Thoracic aorta (tissue), 2 donors: ENCODE results near the gene SOWAHC. TPM values are rescaled to one million over a fixed set of nuclear protein-coding genes. Genes with fewer than 3 reads are reported as not detected.

Experiments used
- ATAC-seq: fragments of 150-250 bp; one replicate; pipeline ENCODE4 v1.8.0; 2017; ENCODE audit warnings: low read depth; ENCODE audit not compliant: insufficient number of reproducible peaks, low FRiP score
- DNase-seq: peaks from one replicate; pipeline ENCODE4 v3.0.0-alpha.2; 2020; ENCODE audit warnings: low spot score
- H3K27ac ChIP-seq, 2 donors: fragments of 200-600 bp; sonication (generic); 1 replicate in 1 of 2; 2 replicates in 1 of 2; pipeline ENCODE4 v1.5.1; 2016; ENCODE audit warnings: mild to moderate bottlenecking in 2 of 2, moderate library complexity in 2 of 2
- H3K27me3 ChIP-seq: fragments of 200-600 bp; sonication (generic); replicated peaks from 2 replicates; pipeline ENCODE4 v1.6.0; 2016; ENCODE audit warnings: mild to moderate bottlenecking; ENCODE audit not compliant: insufficient read depth
- H3K36me3 ChIP-seq: fragments of 200-600 bp; sonication (generic); one replicate; pipeline ENCODE4 v1.5.1; 2016
- H3K4me1 ChIP-seq, 2 donors: fragments of 200-600 bp; sonication (generic); 1 replicate in 1 of 2; 2 replicates in 1 of 2; pipeline versions ENCODE4 v1.5.1 to v1.6.0; 2016; ENCODE audit warnings: low read depth in 2 of 2, mild to moderate bottlenecking in 1 of 2; ENCODE audit not compliant: control insufficient read depth in 1 of 2
- H3K4me3 ChIP-seq: fragments of 200-600 bp; sonication (generic); 2 replicates; pipeline ENCODE4 v1.5.1; 2016; ENCODE audit warnings: mild to moderate bottlenecking
- H3K9me3 ChIP-seq: fragments of 200-600 bp; sonication (generic); 2 replicates; pipeline ENCODE4 v1.5.1; 2016
- total RNA-seq, 2 donors: library from RNA; depleted of rRNA; stranded (reverse); fragments of >200 nt; gene quantifications; one replicate each; pipeline versions ENCODE4 v1.1.0 to v1.2.3, GENCODE V29; 2016
- TF ChIP-seq, protein P1 (sequence below): fragments of 200-600 bp; sonication (generic); IDR thresholded peaks from one replicate; pipeline ENCODE4 v1.5.1; 2019; ENCODE audit warnings: antibody characterized with exemption

The SOWAHC gene
- total RNA-seq, 2 donors from 2014 or later: 19.4 to 29.4 TPM

GRCh38 chr2:109591206-109591605 is 23.0 kb upstream of the SOWAHC start:
- DNase-seq: no peak
- Histone ChIP-seq H3K36me3 (no peaks in the 10 kb centered on the region), H3K27me3 (no peaks in the 10 kb centered on the region), H3K9me3 (no peaks in the 10 kb centered on the region), H3K4me1 (peaks cover 3 to 6% of the 10 kb centered on the region in 2 donors), H3K4me3 (no peak overlapping the region), H3K27ac (no peak overlapping the region)
- TF ChIP-seq, protein P1, sequence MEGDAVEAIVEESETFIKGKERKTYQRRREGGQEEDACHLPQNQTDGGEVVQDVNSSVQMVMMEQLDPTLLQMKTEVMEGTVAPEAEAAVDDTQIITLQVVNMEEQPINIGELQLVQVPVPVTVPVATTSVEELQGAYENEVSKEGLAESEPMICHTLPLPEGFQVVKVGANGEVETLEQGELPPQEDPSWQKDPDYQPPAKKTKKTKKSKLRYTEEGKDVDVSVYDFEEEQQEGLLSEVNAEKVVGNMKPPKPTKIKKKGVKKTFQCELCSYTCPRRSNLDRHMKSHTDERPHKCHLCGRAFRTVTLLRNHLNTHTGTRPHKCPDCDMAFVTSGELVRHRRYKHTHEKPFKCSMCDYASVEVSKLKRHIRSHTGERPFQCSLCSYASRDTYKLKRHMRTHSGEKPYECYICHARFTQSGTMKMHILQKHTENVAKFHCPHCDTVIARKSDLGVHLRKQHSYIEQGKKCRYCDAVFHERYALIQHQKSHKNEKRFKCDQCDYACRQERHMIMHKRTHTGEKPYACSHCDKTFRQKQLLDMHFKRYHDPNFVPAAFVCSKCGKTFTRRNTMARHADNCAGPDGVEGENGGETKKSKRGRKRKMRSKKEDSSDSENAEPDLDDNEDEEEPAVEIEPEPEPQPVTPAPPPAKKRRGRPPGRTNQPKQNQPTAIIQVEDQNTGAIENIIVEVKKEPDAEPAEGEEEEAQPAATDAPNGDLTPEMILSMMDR: no peak
- ATAC-seq: no peak

- no peak for ATAC-seq
- TF ChIP-seq, protein P1: no peak
- no peaks in the 10 kb centered on the region for H3K27me3 ChIP-seq
- no peak for DNase-seq
- no peak overlapping the region for H3K4me3 ChIP-seq
- no peaks in the 10 kb centered on the region for H3K36me3 ChIP-seq
- H3K9me3 ChIP-seq: no peaks in the 10 kb centered on the region
- H3K4me1 ChIP-seq: peaks cover 11 to 16% of the 10 kb centered on the region in 2 donors
- no peak overlapping the region for H3K27ac ChIP-seq
These were observed 21.3 kb upstream of the SOWAHC start for GRCh38 chr2:109592905-109593304.

- Histone ChIP-seq H3K4me1 (peaks cover 18 to 26% of the 10 kb centered on the region in 2 donors), H3K27ac (no peak overlapping the region), H3K4me3 (no peak overlapping the region), H3K9me3 (no peaks in the 10 kb centered on the region), H3K27me3 (no peaks in the 10 kb centered on the region), H3K36me3 (no peaks in the 10 kb centered on the region)
- ATAC-seq: no peak
- no peak for DNase-seq
- TF ChIP-seq, protein P1: no peak
These were observed 19.8 kb upstream of the SOWAHC start for GRCh38 chr2:109594246-109594885.

- ATAC-seq: no peak
- TF ChIP-seq, protein P1: no peak
- Histone ChIP-seq H3K36me3 (no peaks in the 10 kb centered on the region), H3K27me3 (no peaks in the 10 kb centered on the region), H3K9me3 (no peaks in the 10 kb centered on the region), H3K4me1 (peaks cover 18 to 26% of the 10 kb centered on the region in 2 donors), H3K27ac (no peak overlapping the region), H3K4me3 (no peak overlapping the region)
- DNase-seq: no peak
These were observed 18.5 kb upstream of the SOWAHC start for GRCh38 chr2:109595644-109596043.

GRCh38 chr2:109597283-109597682 is 16.9 kb upstream of the SOWAHC start:
- H3K27ac ChIP-seq: no peak overlapping the region
- peaks cover 26 to 32% of the 10 kb centered on the region in 2 donors for H3K4me1 ChIP-seq
- no peaks in the 10 kb centered on the region for H3K36me3 ChIP-seq
- TF ChIP-seq, protein P1: no peak
- DNase-seq (no peak), ATAC-seq (no peak)
- no peaks in the 10 kb centered on the region for H3K27me3 ChIP-seq
- no peaks in the 10 kb centered on the region for H3K9me3 ChIP-seq
- H3K4me3 ChIP-seq: no peak overlapping the region
